ENCODE measurements around the gene DLG2.

The DLG2 gene

DNA sequence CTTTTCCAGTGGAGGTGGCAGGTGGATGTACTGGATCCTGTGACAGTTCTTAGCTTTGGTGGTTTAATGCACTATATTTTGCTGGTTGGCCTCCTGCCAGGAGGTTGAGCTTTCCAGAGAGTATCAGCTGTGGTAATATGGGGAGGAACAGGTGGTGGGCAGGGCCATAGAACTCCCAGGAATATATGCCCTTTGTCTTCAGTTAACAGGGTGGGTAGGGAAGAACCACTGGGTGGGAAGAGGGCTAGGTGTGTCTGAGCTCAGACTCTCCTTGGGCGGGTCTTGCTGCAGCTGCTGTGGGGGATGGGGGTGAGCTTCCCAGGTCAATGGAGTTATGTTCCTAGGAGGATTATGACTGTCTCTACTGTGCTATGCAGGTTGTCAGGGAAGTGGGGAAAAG, 203.8 kb downstream of the DLG2 start:
- H2BK15ac ChIP-seq (ENCODE audit: low read depth, poor library complexity, severe bottlenecking): no peak overlapping the region
- 100% methylated on average over 1 of the region's 1 CpG for WGBS
- no peaks in the 10 kb centered on the region for H3K27me3 ChIP-seq (ENCODE audit: control insufficient read depth in 1 of 2, insufficient read depth in 1 of 2, low read length in 2 of 2)
- no peak overlapping the region for H4K91ac ChIP-seq (ENCODE audit: low read length)
- no peak overlapping the region for H3K23ac ChIP-seq (ENCODE audit: low read length in 2 of 2)
- H3K4me3 ChIP-seq (ENCODE audit: insufficient read depth in 1 of 2, low read depth in 1 of 2, low read length in 2 of 2): no peak overlapping the region
- no peak overlapping the region for H2BK120ac ChIP-seq (ENCODE audit: low read depth, low read length)
- H3K4me2 ChIP-seq (ENCODE audit: low read length, poor library complexity, severe bottlenecking): no peak overlapping the region
- no peak overlapping the region for H3K9ac ChIP-seq (ENCODE audit: low read length)
- H3K14ac ChIP-seq (ENCODE audit: low read length in 2 of 2): no peak overlapping the region
- no peaks in the 10 kb centered on the region for H3K79me1 ChIP-seq (replicated peaks; ENCODE audit: low read length, poor library complexity, severe bottlenecking)
- no peak for DNase-seq
- no peak overlapping the region for H3K4ac ChIP-seq (ENCODE audit: low read depth in 1 of 2, low read length in 2 of 2)
- H3K18ac ChIP-seq (ENCODE audit: low read depth in 1 of 2, low read length in 2 of 2): no peak overlapping the region
- H2BK12ac ChIP-seq (ENCODE audit: low read length in 2 of 2): no peak overlapping the region
- no peaks in the 10 kb centered on the region for H3K4me1 ChIP-seq (ENCODE audit: control insufficient read depth, insufficient read depth, low read depth, low read length)
- no peak overlapping the region for H3K27ac ChIP-seq (ENCODE audit: low read length, poor library complexity, severe bottlenecking)
- H3K36me3 ChIP-seq (ENCODE audit: control insufficient read depth in 1 of 2, insufficient read depth in 2 of 2, low read depth in 1 of 2, low read length in 2 of 2): no peaks in the 10 kb centered on the region
- no peak overlapping the region for H2BK5ac ChIP-seq (ENCODE audit: low read depth, low read length, poor library complexity, severe bottlenecking)
- H2AK5ac ChIP-seq (ENCODE audit: low read length, severe bottlenecking): no peak overlapping the region
- H3K9me3 ChIP-seq (ENCODE audit: control insufficient read depth, low read length): peaks cover 24% of the 10 kb centered on the region
- no peak overlapping the region for H2AFZ ChIP-seq (ENCODE audit: low read depth, low read length)
- no peak overlapping the region for H4K8ac ChIP-seq (ENCODE audit: low read length)

DNA sequence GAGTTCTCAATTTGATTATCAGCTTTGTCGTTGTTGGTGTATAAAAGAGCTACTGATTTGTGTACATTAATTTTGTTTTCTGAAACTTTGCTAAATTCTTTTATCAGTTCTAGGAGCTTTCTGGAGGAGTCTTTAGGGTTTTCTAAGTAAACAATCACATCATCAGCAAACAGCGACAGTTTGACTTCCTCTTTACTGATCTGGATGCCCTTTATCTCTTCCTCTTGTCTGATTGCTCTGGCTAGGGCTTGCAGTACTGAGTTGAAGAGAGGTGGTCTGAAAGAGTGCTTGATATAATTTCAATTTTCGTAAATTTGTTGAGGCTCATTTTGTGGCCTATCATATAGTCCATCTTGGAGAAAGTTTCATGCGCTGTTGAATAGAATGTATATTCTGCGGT, 213.0 kb downstream of the DLG2 start:
- no peak overlapping the region for H2AK5ac ChIP-seq (ENCODE audit: low read length, severe bottlenecking)
- H4K91ac ChIP-seq (ENCODE audit: low read length): no peak overlapping the region
- H2BK5ac ChIP-seq (ENCODE audit: low read depth, low read length, poor library complexity, severe bottlenecking): no peak overlapping the region
- no peaks in the 10 kb centered on the region for H3K27me3 ChIP-seq (ENCODE audit: control insufficient read depth in 1 of 2, insufficient read depth in 1 of 2, low read length in 2 of 2)
- no peak overlapping the region for H2BK12ac ChIP-seq (ENCODE audit: low read length in 2 of 2)
- H3K4me1 ChIP-seq (ENCODE audit: control insufficient read depth, insufficient read depth, low read depth, low read length): no peaks in the 10 kb centered on the region
- H3K18ac ChIP-seq (ENCODE audit: low read depth in 1 of 2, low read length in 2 of 2): no peak overlapping the region
- H3K9me3 ChIP-seq (ENCODE audit: control insufficient read depth, low read length): peaks cover 23% of the 10 kb centered on the region
- H3K27ac ChIP-seq (ENCODE audit: low read length, poor library complexity, severe bottlenecking): no peak overlapping the region
- no peak overlapping the region for H3K14ac ChIP-seq (ENCODE audit: low read length in 2 of 2)
- no peak overlapping the region for H2BK120ac ChIP-seq (ENCODE audit: low read depth, low read length)
- no peak overlapping the region for H2AFZ ChIP-seq (ENCODE audit: low read depth, low read length)
- H3K36me3 ChIP-seq (ENCODE audit: control insufficient read depth in 1 of 2, insufficient read depth in 2 of 2, low read depth in 1 of 2, low read length in 2 of 2): no peaks in the 10 kb centered on the region
- no peak overlapping the region for H2BK15ac ChIP-seq (ENCODE audit: low read depth, poor library complexity, severe bottlenecking)
- H3K4ac ChIP-seq (ENCODE audit: low read depth in 1 of 2, low read length in 2 of 2): no peak overlapping the region
- WGBS: 92% methylated on average over 2 of the region's 5 CpGs
- H4K8ac ChIP-seq (ENCODE audit: low read length): no peak overlapping the region
- H3K4me3 ChIP-seq (ENCODE audit: insufficient read depth in 1 of 2, low read depth in 1 of 2, low read length in 2 of 2): no peak overlapping the region
- H3K79me1 ChIP-seq (replicated peaks; ENCODE audit: low read length, poor library complexity, severe bottlenecking): no peaks in the 10 kb centered on the region
- H3K4me2 ChIP-seq (ENCODE audit: low read length, poor library complexity, severe bottlenecking): no peak overlapping the region
- no peak for DNase-seq
- H3K23ac ChIP-seq (ENCODE audit: low read length in 2 of 2): no peak overlapping the region
- no peak overlapping the region for H3K9ac ChIP-seq (ENCODE audit: low read length)

DNA sequence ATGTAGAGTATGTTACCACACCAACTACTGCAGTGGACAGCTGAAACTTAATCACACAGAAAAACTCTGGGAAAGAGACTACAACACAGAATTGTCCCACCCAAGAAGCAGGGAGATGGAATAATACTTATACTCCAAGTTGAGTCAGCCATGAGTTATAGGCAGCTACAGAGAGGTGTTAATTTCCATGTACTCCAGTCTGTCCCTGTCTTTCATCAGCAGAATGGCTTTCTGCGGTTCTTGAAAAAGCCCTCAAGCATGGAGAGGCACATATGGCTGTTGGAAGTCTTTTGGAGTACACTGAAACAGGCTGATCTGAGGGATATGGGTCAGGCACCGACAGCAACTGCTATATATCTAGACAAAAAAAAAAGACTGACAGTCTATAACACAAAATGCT, 219.5 kb downstream of the DLG2 start:
- Histone ChIP-seq H2AFZ (ENCODE audit: low read depth, low read length) (no peak overlapping the region), H2AK5ac (ENCODE audit: low read length, severe bottlenecking) (no peak overlapping the region), H2BK12ac (ENCODE audit: low read length in 2 of 2) (no peak overlapping the region), H3K27me3 (ENCODE audit: control insufficient read depth in 1 of 2, insufficient read depth in 1 of 2, low read length in 2 of 2) (no peaks in the 10 kb centered on the region), H3K4me3 (ENCODE audit: insufficient read depth in 1 of 2, low read depth in 1 of 2, low read length in 2 of 2) (no peak overlapping the region), H3K18ac (ENCODE audit: low read depth in 1 of 2, low read length in 2 of 2) (no peak overlapping the region), H3K79me1 (replicated peaks; ENCODE audit: low read length, poor library complexity, severe bottlenecking) (no peaks in the 10 kb centered on the region), H4K91ac (ENCODE audit: low read length) (no peak overlapping the region), H4K8ac (ENCODE audit: low read length) (no peak overlapping the region), H3K4me2 (ENCODE audit: low read length, poor library complexity, severe bottlenecking) (no peak overlapping the region), H3K4me1 (ENCODE audit: control insufficient read depth, insufficient read depth, low read depth, low read length) (no peaks in the 10 kb centered on the region), H3K36me3 (ENCODE audit: control insufficient read depth in 1 of 2, insufficient read depth in 2 of 2, low read depth in 1 of 2, low read length in 2 of 2) (no peaks in the 10 kb centered on the region), H3K9ac (ENCODE audit: low read length) (no peak overlapping the region), H3K14ac (ENCODE audit: low read length in 2 of 2) (no peak overlapping the region), H2BK15ac (ENCODE audit: low read depth, poor library complexity, severe bottlenecking) (no peak overlapping the region), H3K4ac (ENCODE audit: low read depth in 1 of 2, low read length in 2 of 2) (no peak overlapping the region), H3K9me3 (ENCODE audit: control insufficient read depth, low read length) (peaks cover 12% of the 10 kb centered on the region), H3K23ac (ENCODE audit: low read length in 2 of 2) (no peak overlapping the region), H2BK120ac (ENCODE audit: low read depth, low read length) (no peak overlapping the region), H3K27ac (ENCODE audit: low read length, poor library complexity, severe bottlenecking) (no peak overlapping the region), H2BK5ac (ENCODE audit: low read depth, low read length, poor library complexity, severe bottlenecking) (no peak overlapping the region)
- no peak for DNase-seq
- 25% methylated on average over 1 of the region's 2 CpGs for WGBS

DNA sequence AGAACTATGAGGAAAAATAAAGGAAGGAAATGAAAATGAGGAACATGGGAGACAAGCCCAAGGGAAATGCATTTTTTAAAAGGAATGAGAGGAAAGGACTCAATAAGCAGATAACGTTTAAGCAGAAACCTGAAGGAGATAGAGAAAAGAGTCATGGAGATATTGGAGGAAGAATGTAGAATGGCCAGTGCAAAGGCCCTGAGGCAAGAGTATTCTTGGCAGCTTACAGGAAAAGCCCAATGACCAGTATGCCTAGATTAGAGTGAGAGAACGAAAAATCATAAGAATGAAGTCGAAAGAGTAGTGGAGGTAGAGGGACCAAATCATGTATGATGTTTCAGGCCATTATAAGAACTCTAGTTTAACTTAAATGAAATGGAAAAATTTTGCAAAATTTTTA, 220.3 kb downstream of the DLG2 start:
- H3K4me1 ChIP-seq (ENCODE audit: control insufficient read depth, insufficient read depth, low read depth, low read length): no peaks in the 10 kb centered on the region
- no peak overlapping the region for H3K9ac ChIP-seq (ENCODE audit: low read length)
- H2AFZ ChIP-seq (ENCODE audit: low read depth, low read length): no peak overlapping the region
- H3K27ac ChIP-seq (ENCODE audit: low read length, poor library complexity, severe bottlenecking): no peak overlapping the region
- no peak overlapping the region for H2BK12ac ChIP-seq (ENCODE audit: low read length in 2 of 2)
- no peak overlapping the region for H2BK5ac ChIP-seq (ENCODE audit: low read depth, low read length, poor library complexity, severe bottlenecking)
- H3K14ac ChIP-seq (ENCODE audit: low read length in 2 of 2): no peak overlapping the region
- H2BK15ac ChIP-seq (ENCODE audit: low read depth, poor library complexity, severe bottlenecking): no peak overlapping the region
- no peak overlapping the region for H4K8ac ChIP-seq (ENCODE audit: low read length)
- H3K79me1 ChIP-seq (replicated peaks; ENCODE audit: low read length, poor library complexity, severe bottlenecking): no peaks in the 10 kb centered on the region
- no peak overlapping the region for H2BK120ac ChIP-seq (ENCODE audit: low read depth, low read length)
- no peak overlapping the region for H3K18ac ChIP-seq (ENCODE audit: low read depth in 1 of 2, low read length in 2 of 2)
- H3K27me3 ChIP-seq (ENCODE audit: control insufficient read depth in 1 of 2, insufficient read depth in 1 of 2, low read length in 2 of 2): no peaks in the 10 kb centered on the region
- H3K23ac ChIP-seq (ENCODE audit: low read length in 2 of 2): no peak overlapping the region
- no peak for DNase-seq
- H3K9me3 ChIP-seq (ENCODE audit: control insufficient read depth, low read length): peaks cover 12% of the 10 kb centered on the region
- H3K4ac ChIP-seq (ENCODE audit: low read depth in 1 of 2, low read length in 2 of 2): no peak overlapping the region
- no peak overlapping the region for H4K91ac ChIP-seq (ENCODE audit: low read length)
- no peaks in the 10 kb centered on the region for H3K36me3 ChIP-seq (ENCODE audit: control insufficient read depth in 1 of 2, insufficient read depth in 2 of 2, low read depth in 1 of 2, low read length in 2 of 2)
- H3K4me3 ChIP-seq (ENCODE audit: insufficient read depth in 1 of 2, low read depth in 1 of 2, low read length in 2 of 2): no peak overlapping the region
- H3K4me2 ChIP-seq (ENCODE audit: low read length, poor library complexity, severe bottlenecking): no peak overlapping the region
- H2AK5ac ChIP-seq (ENCODE audit: low read length, severe bottlenecking): no peak overlapping the region
- 89% methylated on average over 3 of the region's 3 CpGs for WGBS

Measured in mesenchymal stem cell (in vitro differentiated cells and primary cell).